Measurements from ENCODE around the gene ZNF862. TPM values are rescaled to one million over a fixed set of nuclear protein-coding genes. Genes with fewer than 3 reads are reported as not detected.

ZNF862 gene
- total and polyA plus RNA-seq, 2 of the 8 experiments (the other 6 are each of a cell fraction or from before 2014, with no cell fraction given): 1.8 to 3.9 TPM

GRCh38 chr7:149791411-149792219 is 46.6 kb upstream of the ZNF862 start:
- Histone ChIP-seq H3K79me2 (ENCODE audit: control insufficient read depth in 1 of 2, insufficient read depth in 2 of 2, low read length in 2 of 2) (no peaks in the 10 kb centered on the region), H2BK12ac (ENCODE audit: low read depth, low read length) (no peak overlapping the region), H3K4me3 (ENCODE audit: extremely low read depth in 1 of 4, insufficient read depth in 2 of 4, low read depth in 3 of 4, low read length in 4 of 4) (no peak overlapping the region), H3K23ac (ENCODE audit: insufficient read length) (no peak overlapping the region), H2AK5ac (ENCODE audit: low read depth, low read length) (no peak overlapping the region), H2BK20ac (ENCODE audit: low read length) (no peak overlapping the region), H3K4ac (replicated peaks; ENCODE audit: insufficient read length, low read depth, low read length) (no peak overlapping the region), H3K56ac (replicated peaks; ENCODE audit: insufficient read length, low read depth, low read length) (no peak overlapping the region), H4K20me1 (replicated peaks in 1 of 2; ENCODE audit: control insufficient read depth in 1 of 2, insufficient read depth in 2 of 2, low read length in 2 of 2) (peaks cover 0 to 2% of the 10 kb centered on the region in 2 experiments), H4K5ac (ENCODE audit: insufficient read length, low read depth, low read length) (no peak overlapping the region), H3K36me3 (ENCODE audit: control insufficient read depth in 2 of 4, insufficient read depth in 4 of 4, low read length in 3 of 4) (no peaks in the 10 kb centered on the region), H4K91ac (replicated peaks; ENCODE audit: insufficient read length, low read length) (no peak overlapping the region), H3K9ac (replicated peaks in 1 of 4; ENCODE audit: extremely low read depth in 1 of 4, low read depth in 3 of 4, low read length in 3 of 4) (no peak overlapping the region), H3K4me1 (replicated peaks in 1 of 4; ENCODE audit: control insufficient read depth in 3 of 4, insufficient read depth in 4 of 4, low read length in 3 of 4) (peaks cover 0 to 4% (median 2%) of the 10 kb centered on the region in 4 experiments; a peak in 5 of 7 replicates), H3K4me2 (ENCODE audit: insufficient read depth in 1 of 2, low read depth in 2 of 2, low read length in 2 of 2) (no peak overlapping the region), H3K18ac (ENCODE audit: extremely low read depth, low read length) (no peak overlapping the region), H3K23me2 (ENCODE audit: low read depth, low read length) (peaks cover 2% of the 10 kb centered on the region; the same call in 1 of the 2 replicates), H2BK15ac (ENCODE audit: low read length) (no peak overlapping the region), H2BK5ac (ENCODE audit: low read depth, low read length) (no peak overlapping the region), H3K27ac (ENCODE audit: low read depth, low read length) (no peak overlapping the region), H3K79me1 (ENCODE audit: low read depth, low read length) (no peaks in the 10 kb centered on the region), H3K27me3 (replicated peaks in 1 of 4; ENCODE audit: control insufficient read depth in 3 of 4, extremely low read depth in 1 of 4, insufficient read depth in 3 of 4, low read length in 3 of 4) (peaks cover 8 to 44% (median 35%) of the 10 kb centered on the region in 4 experiments), H3K9me3 (ENCODE audit: insufficient read depth in 2 of 2, low read depth in 1 of 2, low read length in 1 of 2) (no peaks in the 10 kb centered on the region), H3K14ac (ENCODE audit: insufficient read length) (no peak overlapping the region), H2BK120ac (replicated peaks; ENCODE audit: low read depth, low read length) (no peak overlapping the region), H4K8ac (ENCODE audit: extremely low read depth, insufficient read depth, low read length) (no peak overlapping the region; the same call in 1 of the 2 replicates), H2AFZ (ENCODE audit: low read length) (no peak overlapping the region)
- 93% methylated on average over 20 of the region's 21 CpGs; no CpG with 5 or more reads in 1 of the 2 experiments for WGBS, 2 experiments (ENCODE audit: extremely low coverage in 1 of 2, insufficient coverage in 1 of 2, insufficient read length in 1 of 2, insufficient replicate concordance in 2 of 2, low coverage in 1 of 2, low lambda C conversion rate in 2 of 2, missing lambda C conversion rate in 1 of 2)
- POLR2A ChIA-PET (ENCODE audit: partially characterized antibody): interaction anchor here (0.6 kb wide), 1 partner anchor 107 kb away, joined by 3 read pairs; no protein-coding TSS in a partner anchor
- CTCF ChIA-PET (ENCODE audit: partially characterized antibody): interaction anchor here (0.9 to 11.8 kb wide), 12 partner anchors 9 to 1360 kb away, joined by 3 to 120 read pairs (median 6); partner anchors contain the start of gene ZNF467
- FAIRE-seq: no peak
- no peak for DNase-seq (ENCODE audit: low read depth in 1 of 2, low spot score in 2 of 2)
- TF ChIP-seq POLR2AphosphoS5 (IDR thresholded peaks at IDR 0.05; ENCODE audit: low read depth, low read length): no peak
- no peak for TF ChIP-seq YY1 (IDR thresholded peaks at IDR 0.05; ENCODE audit: low read depth, low read length)
- TF ChIP-seq ATF2 (IDR thresholded peaks at IDR 0.05; ENCODE audit: low read length): no peak
- TF ChIP-seq TBP (IDR thresholded peaks at IDR 0.05; ENCODE audit: low read depth, low read length): no peak
- no peak for TF ChIP-seq GABPA (IDR thresholded peaks at IDR 0.05; ENCODE audit: borderline replicate concordance, insufficient read depth, low read length)
- no peak for TF ChIP-seq SP1 (IDR thresholded peaks at IDR 0.05; ENCODE audit: low read depth, low read length)
- TF ChIP-seq BACH1 (IDR thresholded peaks at IDR 0.05; ENCODE audit: low read length): no peak
- no peak for TF ChIP-seq BRCA1 (IDR thresholded peaks at IDR 0.05; ENCODE audit: low read depth, low read length)
- TF ChIP-seq KDM1A (IDR thresholded peaks at IDR 0.05; ENCODE audit: borderline replicate concordance, low read length): no peak
- TF ChIP-seq POLR2A (IDR thresholded peaks at IDR 0.05; ENCODE audit: control extremely low read depth in 1 of 2, low read depth in 2 of 2, low read length in 2 of 2): no peak
- no peak for TF ChIP-seq ZNF274 (IDR thresholded peaks at IDR 0.05; ENCODE audit: borderline replicate concordance, extremely low read depth, low read length)
